ENCODE measurements around the gene TFF3. TPM values are rescaled to one million over a fixed set of nuclear protein-coding genes. Genes with fewer than 3 reads are reported as not detected.

Gene TFF3
- total RNA-seq, 1 donor from 2014 or later: 40.3 TPM

DNA sequence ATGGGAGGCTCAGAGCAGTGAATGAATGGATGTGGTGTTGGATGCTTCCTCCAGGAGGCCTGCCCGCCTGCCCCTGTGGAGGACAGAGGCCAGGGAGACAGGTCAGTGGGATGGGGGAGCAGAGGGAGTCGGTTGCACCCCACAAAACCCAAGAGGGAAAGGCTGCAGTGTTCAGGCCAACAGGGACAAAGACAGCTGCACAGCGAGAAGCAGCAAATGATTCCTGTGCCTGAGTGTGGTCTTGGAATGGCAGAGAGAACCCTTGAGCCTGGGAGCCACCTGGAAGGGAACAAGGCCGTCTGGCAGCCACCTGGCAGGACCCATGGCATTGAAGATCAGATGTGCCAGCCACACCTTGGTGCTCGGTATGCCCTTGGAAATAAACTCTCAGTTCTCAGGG, 8.1 kb downstream of the TFF3 start:
- Mint-ChIP-seq H3K4me1 (ENCODE audit: low read depth) (peaks cover 8% of the 10 kb centered on the region), H3K27ac (no peak overlapping the region), H3K9me3 (ENCODE audit: low read depth) (no peaks in the 10 kb centered on the region), H3K27me3 (peaks cover 10% of the 10 kb centered on the region), H3K36me3 (ENCODE audit: insufficient read depth) (no peaks in the 10 kb centered on the region), H3K4me3 (ENCODE audit: low read depth) (no peak overlapping the region)
- no peak for DNase-seq (ENCODE audit: low spot score, unreplicated experiment)
- TF ChIP-seq, protein P1, sequence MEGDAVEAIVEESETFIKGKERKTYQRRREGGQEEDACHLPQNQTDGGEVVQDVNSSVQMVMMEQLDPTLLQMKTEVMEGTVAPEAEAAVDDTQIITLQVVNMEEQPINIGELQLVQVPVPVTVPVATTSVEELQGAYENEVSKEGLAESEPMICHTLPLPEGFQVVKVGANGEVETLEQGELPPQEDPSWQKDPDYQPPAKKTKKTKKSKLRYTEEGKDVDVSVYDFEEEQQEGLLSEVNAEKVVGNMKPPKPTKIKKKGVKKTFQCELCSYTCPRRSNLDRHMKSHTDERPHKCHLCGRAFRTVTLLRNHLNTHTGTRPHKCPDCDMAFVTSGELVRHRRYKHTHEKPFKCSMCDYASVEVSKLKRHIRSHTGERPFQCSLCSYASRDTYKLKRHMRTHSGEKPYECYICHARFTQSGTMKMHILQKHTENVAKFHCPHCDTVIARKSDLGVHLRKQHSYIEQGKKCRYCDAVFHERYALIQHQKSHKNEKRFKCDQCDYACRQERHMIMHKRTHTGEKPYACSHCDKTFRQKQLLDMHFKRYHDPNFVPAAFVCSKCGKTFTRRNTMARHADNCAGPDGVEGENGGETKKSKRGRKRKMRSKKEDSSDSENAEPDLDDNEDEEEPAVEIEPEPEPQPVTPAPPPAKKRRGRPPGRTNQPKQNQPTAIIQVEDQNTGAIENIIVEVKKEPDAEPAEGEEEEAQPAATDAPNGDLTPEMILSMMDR (IDR thresholded peaks at IDR 0.05; ENCODE audit: unreplicated experiment): no peak

DNA sequence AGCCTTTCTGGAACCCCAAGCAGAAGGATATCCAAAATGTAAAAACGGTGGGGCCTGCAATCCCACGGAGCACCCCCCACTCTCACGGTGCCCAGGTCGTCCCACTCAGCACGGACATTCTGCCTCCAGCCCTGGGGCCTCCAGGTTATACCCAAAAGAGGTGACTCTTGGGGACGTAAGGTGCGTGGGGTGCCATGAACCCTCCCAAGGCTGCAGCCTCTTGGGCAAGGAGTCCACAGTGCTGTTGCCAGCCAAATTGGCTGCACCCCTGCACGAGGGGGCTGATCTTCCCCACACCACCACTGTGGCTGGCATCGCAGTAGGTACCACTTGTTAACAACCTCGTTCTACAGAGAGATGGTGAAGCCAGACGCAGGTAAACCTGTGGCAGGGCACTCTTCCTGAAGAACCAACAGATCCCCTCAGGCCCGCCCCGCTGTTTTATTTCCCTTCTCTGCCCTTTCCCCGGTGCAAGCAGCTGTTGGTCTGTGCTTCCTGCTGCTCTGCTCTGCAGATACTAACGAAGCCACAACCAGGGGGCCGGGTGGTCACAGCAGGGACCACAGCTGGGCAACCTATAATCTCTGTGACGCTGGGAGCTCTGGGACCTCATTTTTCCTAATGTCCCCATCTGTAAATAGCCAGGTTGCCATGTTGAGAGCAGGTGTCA, 8.7 kb downstream of the TFF3 start:
- no peaks in the 10 kb centered on the region for H3K9me3 Mint-ChIP-seq (ENCODE audit: low read depth)
- no peak overlapping the region for H3K4me3 Mint-ChIP-seq (ENCODE audit: low read depth)
- TF ChIP-seq, protein P1 (IDR thresholded peaks at IDR 0.05; ENCODE audit: unreplicated experiment): no peak
- H3K4me1 Mint-ChIP-seq (ENCODE audit: low read depth): peaks cover 2% of the 10 kb centered on the region
- H3K27me3 Mint-ChIP-seq: peaks cover 10% of the 10 kb centered on the region
- no peak overlapping the region for H3K27ac Mint-ChIP-seq
- no peaks in the 10 kb centered on the region for H3K36me3 Mint-ChIP-seq (ENCODE audit: insufficient read depth)
- no peak for DNase-seq (ENCODE audit: low spot score, unreplicated experiment)

DNA sequence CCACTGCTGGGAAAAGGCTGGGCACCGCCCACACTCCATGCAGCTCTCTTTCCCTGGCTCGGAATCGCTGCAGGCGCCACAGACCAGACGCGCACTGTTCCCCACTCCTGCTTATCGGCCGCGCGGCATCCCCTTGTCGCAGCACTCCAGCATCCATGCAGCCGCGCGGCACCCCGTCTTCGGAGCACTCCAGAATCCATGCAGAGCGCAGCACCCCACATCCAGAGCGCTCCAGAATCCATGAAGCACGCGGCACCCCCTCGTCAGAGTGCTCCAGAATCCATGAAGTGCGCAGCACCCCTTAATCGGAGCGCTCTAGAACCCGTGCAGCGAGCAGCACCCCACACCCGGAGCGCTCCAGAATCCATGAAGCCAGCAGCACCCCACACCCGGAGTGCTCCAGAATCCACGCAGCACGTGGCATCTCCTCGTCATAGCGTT, 9.5 kb downstream of the TFF3 start:
- Mint-ChIP-seq H3K27me3 (peaks cover 14% of the 10 kb centered on the region), H3K27ac (no peak overlapping the region), H3K4me3 (ENCODE audit: low read depth) (no peak overlapping the region), H3K9me3 (ENCODE audit: low read depth) (no peaks in the 10 kb centered on the region), H3K36me3 (ENCODE audit: insufficient read depth) (no peaks in the 10 kb centered on the region), H3K4me1 (ENCODE audit: low read depth) (no peaks in the 10 kb centered on the region)
- DNase-seq (ENCODE audit: low spot score, unreplicated experiment): no peak
- TF ChIP-seq, protein P1 (IDR thresholded peaks at IDR 0.05; ENCODE audit: unreplicated experiment): no peak

DNA sequence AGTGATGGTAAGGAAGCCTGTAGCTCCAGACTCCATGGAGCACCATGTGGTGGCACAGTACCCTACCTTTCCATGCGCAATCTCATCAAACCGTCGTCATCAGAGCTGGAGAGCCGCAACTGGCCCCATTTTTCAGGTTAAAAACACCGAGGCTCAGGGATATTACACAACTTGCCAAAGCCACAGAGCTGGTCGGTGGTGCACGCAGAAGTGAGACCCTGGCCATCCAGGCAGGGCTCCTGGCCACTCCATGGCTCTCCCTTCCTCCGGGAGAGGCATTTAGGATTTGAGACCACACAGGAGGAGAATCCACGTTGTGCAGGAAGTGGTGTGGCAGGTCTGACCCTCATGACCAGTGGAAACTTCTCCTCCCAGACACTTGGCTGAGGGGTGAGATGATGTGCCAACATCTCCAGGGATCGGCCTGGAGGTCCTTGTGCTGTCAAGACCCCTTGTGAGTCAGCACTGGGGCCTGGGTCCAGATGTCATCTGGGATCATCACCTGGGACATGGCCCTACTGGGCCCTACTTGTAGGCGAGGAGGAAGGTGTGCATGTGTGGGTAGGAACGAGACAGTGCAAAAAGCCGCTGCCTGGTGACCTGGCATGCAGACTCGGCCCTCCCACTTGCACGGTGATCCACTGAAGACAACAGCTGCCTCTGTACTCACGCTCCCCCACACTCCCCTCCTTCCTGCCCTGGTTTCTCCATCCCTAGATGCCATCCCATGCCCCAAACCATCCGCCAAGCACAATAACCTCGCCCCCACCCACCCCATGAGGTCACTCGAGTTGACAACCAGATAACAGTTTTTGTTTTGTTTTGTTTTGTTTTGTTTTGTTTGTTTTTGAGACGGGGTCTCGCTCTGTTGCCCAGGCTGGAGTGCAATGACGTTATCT, 10.4 kb downstream of the TFF3 start:
- peaks cover 10% of the 10 kb centered on the region for H3K27me3 Mint-ChIP-seq

GRCh38 chr21:42303443-42303842, 11.8 kb downstream of the TFF3 start:
- no peak for DNase-seq (ENCODE audit: low spot score, unreplicated experiment)
- H3K27ac Mint-ChIP-seq: no peak overlapping the region
- H3K9me3 Mint-ChIP-seq (ENCODE audit: low read depth): no peaks in the 10 kb centered on the region
- H3K27me3 Mint-ChIP-seq: peaks cover 12% of the 10 kb centered on the region
- TF ChIP-seq, protein P1 (IDR thresholded peaks at IDR 0.05; ENCODE audit: unreplicated experiment): no peak
- no peaks in the 10 kb centered on the region for H3K36me3 Mint-ChIP-seq (ENCODE audit: insufficient read depth)
- no peak overlapping the region for H3K4me3 Mint-ChIP-seq (ENCODE audit: low read depth)
- H3K4me1 Mint-ChIP-seq (ENCODE audit: low read depth): no peaks in the 10 kb centered on the region

More for the DNA sequence above, 10.4 kb downstream of the TFF3 start:
- Mint-ChIP-seq H3K4me1 (ENCODE audit: low read depth) (no peaks in the 10 kb centered on the region), H3K9me3 (ENCODE audit: low read depth) (no peaks in the 10 kb centered on the region), H3K4me3 (ENCODE audit: low read depth) (no peak overlapping the region), H3K27ac (no peak overlapping the region), H3K36me3 (ENCODE audit: insufficient read depth) (no peaks in the 10 kb centered on the region)
- no peak for DNase-seq (ENCODE audit: low spot score, unreplicated experiment)
- TF ChIP-seq, protein P1 (IDR thresholded peaks at IDR 0.05; ENCODE audit: unreplicated experiment): no peak

Measured in progenitor cell of endocrine pancreas (in vitro differentiated cells).